Caco-2 (cell line): ENCODE data around the gene AOC2. TPM values are rescaled to one million over a fixed set of nuclear protein-coding genes. Genes with fewer than 3 reads are reported as not detected.

Experiments
- BruUV-seq: library from RNA; stranded (reverse); fragments of 400-500 nt; replicated peaks from 2 replicates; lab custom pipeline; 2021; lab: Mats Ljungman, UMichigan
- CTCF ChIA-PET: fragments of 300-600 bp; sonication (Branson Sonifier 250); formaldehyde crosslinking; loops from one replicate; lab custom pipeline; 2022; ENCODE audit warnings: antibody characterized with exemption; lab: Charles Lee
- POLR2A ChIA-PET: fragments of 300-600 bp; sonication (Branson Sonifier 250); formaldehyde crosslinking; loops from one replicate; lab custom pipeline; 2022; ENCODE audit warnings: antibody characterized with exemption; lab: Charles Lee
- DNase-seq, 2 experiments: peaks; one replicate each; pipeline versions ENCODE4 v3.0.0 to v3.0.0-alpha.2; 2020 to 2022
- H3K27me3 ChIP-seq: replicated peaks from 2 replicates; pipeline ENCODE4 v1.6.0; 2011; ENCODE audit warnings: low read length; ENCODE audit not compliant: control insufficient read depth, insufficient read depth
- H3K36me3 ChIP-seq: 2 replicates; pipeline ENCODE4 v1.5.1; 2011; ENCODE audit warnings: low read length; ENCODE audit not compliant: control insufficient read depth, insufficient read depth
- H3K4me1 ChIP-seq: fragments of 250-450 bp; sonication (Bioruptor Pico); 2 replicates; pipeline ENCODE4 v1.5.1; 2020; ENCODE audit warnings: mild to moderate bottlenecking
- H3K4me3 ChIP-seq: 2 replicates; pipeline ENCODE4 v1.5.1; 2011; ENCODE audit warnings: low read depth, mild to moderate bottlenecking, control low read depth, low read length
- H3K9me3 ChIP-seq: fragments of 250-450 bp; sonication (Bioruptor Pico); 2 replicates; pipeline ENCODE4 v1.5.1; 2020; ENCODE audit warnings: mild to moderate bottlenecking, moderate library complexity
- H3K27ac Mint-ChIP-seq: one replicate; pipeline ENCODE4 v1.8.0; 2022; ENCODE audit warnings: mixed read lengths; ENCODE audit not compliant: unreplicated experiment
- H3K27me3 Mint-ChIP-seq: one replicate; pipeline ENCODE4 v1.8.0; 2022; ENCODE audit warnings: mixed read lengths; ENCODE audit not compliant: insufficient read depth, unreplicated experiment
- H3K36me3 Mint-ChIP-seq: one replicate; pipeline ENCODE4 v1.8.0; 2022; ENCODE audit warnings: mild to moderate bottlenecking, mixed read lengths; ENCODE audit not compliant: insufficient read depth, unreplicated experiment
- H3K4me1 Mint-ChIP-seq: one replicate; pipeline ENCODE4 v1.8.0; 2022; ENCODE audit warnings: low read depth, mixed read lengths; ENCODE audit not compliant: unreplicated experiment
- H3K4me3 Mint-ChIP-seq: one replicate; pipeline ENCODE4 v1.8.0; 2022; ENCODE audit warnings: mild to moderate bottlenecking, moderate library complexity, mixed read lengths; ENCODE audit not compliant: unreplicated experiment
- H3K9me3 Mint-ChIP-seq: one replicate; pipeline ENCODE4 v1.8.0; 2022; ENCODE audit warnings: mixed read lengths; ENCODE audit not compliant: unreplicated experiment
- intact Hi-C: fragments of 100-400 bp; cut with micrococcal nuclease; formaldehyde crosslinking; loops from one replicate; pipeline ENCODE4 v1.10.0; 2022; ENCODE audit not compliant: unreplicated experiment
- total RNA-seq: library from RNA; stranded (reverse); gene quantifications from 2 replicates; pipeline ENCODE4 v1.2.3, GENCODE V29; 2022
- TF ChIP-seq, protein P1 (sequence below), 2 experiments: fragments of 200-600 bp in 1 of 2; IDR thresholded peaks; 1 replicate in 1 of 2; 2 replicates in 1 of 2; pipeline versions ENCODE4 v1.5.1 to v1.8.0; 2011 to 2022; ENCODE audit warnings: antibody characterized with exemption in 1 of 2, control low read depth in 1 of 2, inconsistent platforms in 1 of 2, low read depth in 1 of 2, low read length in 1 of 2, mild to moderate bottlenecking in 1 of 2, moderate library complexity in 1 of 2; ENCODE audit not compliant: insufficient read depth in 1 of 2, severe bottlenecking in 1 of 2, unreplicated experiment in 1 of 2

AOC2 gene
- total RNA-seq, 1 experiment from 2014 or later: 4.2 TPM

DNA sequence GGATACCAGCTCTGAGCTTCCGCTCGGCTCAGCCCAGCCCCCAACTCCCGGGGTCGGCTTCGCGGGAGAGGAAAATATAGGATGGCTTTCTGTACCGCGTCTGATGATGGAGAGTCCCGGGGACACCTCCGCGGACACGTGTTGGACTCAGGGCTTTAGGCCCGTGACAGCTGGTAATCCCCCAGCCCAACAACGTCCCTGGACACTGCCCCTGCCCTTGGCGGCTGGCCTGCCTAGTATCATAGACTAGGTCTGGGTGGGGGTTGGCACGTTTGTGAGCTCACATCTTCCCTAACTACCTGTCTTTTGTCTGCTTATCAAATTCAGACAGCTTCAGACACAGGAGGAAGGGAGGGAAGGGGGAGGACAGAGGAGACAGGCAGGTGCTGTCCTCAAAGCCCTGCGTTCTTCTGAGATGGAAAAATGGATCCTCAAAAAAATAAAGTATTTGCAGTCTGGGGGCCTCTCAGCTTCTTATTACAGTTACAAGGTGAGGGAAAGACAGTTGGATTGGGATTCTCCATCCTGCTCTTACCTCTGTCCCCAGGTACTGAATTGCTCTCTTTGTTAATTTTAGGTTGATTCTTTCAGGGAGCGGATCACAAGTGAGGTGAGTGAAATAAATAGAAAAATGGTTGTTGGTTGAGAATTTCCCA, 10.5 kb upstream of the AOC2 start:
- DNase-seq: no peak
- intact Hi-C loops: no loop called here
- Mint-ChIP-seq H3K4me3 (peak overlapping the region; percentile 91), H3K27me3 (no peaks in the 10 kb centered on the region), H3K4me1 (no peaks in the 10 kb centered on the region), H3K9me3 (no peaks in the 10 kb centered on the region), H3K27ac (peak overlapping the region; percentile 95), H3K36me3 (peaks cover 58% of the 10 kb centered on the region)
- ChIA-PET POLR2A (interaction anchor here (0.6 to 1.8 kb wide), 6 partner anchors 9 to 164 kb away, joined by 3 to 19 read pairs (median 5); partner anchors contain the start of genes BECN1, RPL27 and VPS25), CTCF (interaction anchor here (0.6 to 1.4 kb wide), 6 partner anchors 9 to 485 kb away, joined by 3 to 11 read pairs (median 4); partner anchors contain the start of gene BECN1)
- 0 out of 2 replicates have a peak, but pooled peaks cover 14% of the 10 kb centered on the region for H3K4me1 ChIP-seq
- H3K9me3 ChIP-seq: no peaks in the 10 kb centered on the region
- no peaks in the 10 kb centered on the region for H3K27me3 ChIP-seq
- BruUV-seq: TSS peak; percentile 53
- TF ChIP-seq, protein P1, sequence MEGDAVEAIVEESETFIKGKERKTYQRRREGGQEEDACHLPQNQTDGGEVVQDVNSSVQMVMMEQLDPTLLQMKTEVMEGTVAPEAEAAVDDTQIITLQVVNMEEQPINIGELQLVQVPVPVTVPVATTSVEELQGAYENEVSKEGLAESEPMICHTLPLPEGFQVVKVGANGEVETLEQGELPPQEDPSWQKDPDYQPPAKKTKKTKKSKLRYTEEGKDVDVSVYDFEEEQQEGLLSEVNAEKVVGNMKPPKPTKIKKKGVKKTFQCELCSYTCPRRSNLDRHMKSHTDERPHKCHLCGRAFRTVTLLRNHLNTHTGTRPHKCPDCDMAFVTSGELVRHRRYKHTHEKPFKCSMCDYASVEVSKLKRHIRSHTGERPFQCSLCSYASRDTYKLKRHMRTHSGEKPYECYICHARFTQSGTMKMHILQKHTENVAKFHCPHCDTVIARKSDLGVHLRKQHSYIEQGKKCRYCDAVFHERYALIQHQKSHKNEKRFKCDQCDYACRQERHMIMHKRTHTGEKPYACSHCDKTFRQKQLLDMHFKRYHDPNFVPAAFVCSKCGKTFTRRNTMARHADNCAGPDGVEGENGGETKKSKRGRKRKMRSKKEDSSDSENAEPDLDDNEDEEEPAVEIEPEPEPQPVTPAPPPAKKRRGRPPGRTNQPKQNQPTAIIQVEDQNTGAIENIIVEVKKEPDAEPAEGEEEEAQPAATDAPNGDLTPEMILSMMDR (IDR thresholded peaks at IDR 0.05; ENCODE audit: insufficient read depth in 1 of 2, low read depth in 1 of 2, low read length in 1 of 2, severe bottlenecking in 1 of 2, unreplicated experiment in 1 of 2): no peak
- peaks cover 6% of the 10 kb centered on the region for H3K36me3 ChIP-seq
- H3K4me3 ChIP-seq: peak overlapping the region; percentile 97

DNA sequence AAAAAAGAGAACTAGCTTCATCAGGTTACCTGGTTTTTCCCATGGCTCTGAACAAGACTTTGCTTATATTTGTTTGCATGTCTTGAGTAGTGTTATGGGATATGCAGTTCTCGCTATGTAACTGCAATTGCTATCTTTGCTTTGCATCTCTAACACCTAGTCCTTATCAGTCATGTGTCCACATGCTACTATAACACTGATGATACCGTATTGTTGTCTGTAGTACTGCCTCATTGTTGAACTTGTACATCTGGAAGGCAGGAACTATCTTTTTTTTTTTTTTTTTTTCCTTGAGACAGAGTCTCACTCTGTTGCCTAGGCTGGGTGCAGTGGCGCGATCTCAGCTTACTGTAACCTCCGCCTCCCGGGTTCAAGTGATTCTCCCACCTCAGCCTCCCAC, 8.6 kb upstream of the AOC2 start:
- Histone ChIP-seq H3K4me1 (0 out of 2 replicates have a peak, but pooled peaks cover 14% of the 10 kb centered on the region), H3K9me3 (no peaks in the 10 kb centered on the region), H3K36me3 (peaks cover 6% of the 10 kb centered on the region), H3K27me3 (no peaks in the 10 kb centered on the region), H3K4me3 (no peak overlapping the region)
- intact Hi-C loops: no loop called here
- H3K27me3 Mint-ChIP-seq: no peaks in the 10 kb centered on the region
- no peaks in the 10 kb centered on the region for H3K4me1 Mint-ChIP-seq
- POLR2A ChIA-PET: interaction anchor here (0.6 to 1.0 kb wide), 3 partner anchors 12 to 75 kb away, joined by 3 to 7 read pairs (median 3); partner anchors contain the start of gene BECN1
- TF ChIP-seq, protein P1 (IDR thresholded peaks at IDR 0.05; ENCODE audit: insufficient read depth in 1 of 2, low read depth in 1 of 2, low read length in 1 of 2, severe bottlenecking in 1 of 2, unreplicated experiment in 1 of 2): no peak
- no peak overlapping the region for H3K27ac Mint-ChIP-seq
- no peak overlapping the region for H3K4me3 Mint-ChIP-seq
- BruUV-seq: no TSS peak
- DNase-seq: no peak
- CTCF ChIA-PET: interaction anchor here (0.7 to 1.1 kb wide), 2 partner anchors 12 to 195 kb away, joined by 4 read pairs; partner anchors contain the start of gene BECN1
- H3K36me3 Mint-ChIP-seq: peaks cover 76% of the 10 kb centered on the region
- H3K9me3 Mint-ChIP-seq: no peaks in the 10 kb centered on the region

DNA sequence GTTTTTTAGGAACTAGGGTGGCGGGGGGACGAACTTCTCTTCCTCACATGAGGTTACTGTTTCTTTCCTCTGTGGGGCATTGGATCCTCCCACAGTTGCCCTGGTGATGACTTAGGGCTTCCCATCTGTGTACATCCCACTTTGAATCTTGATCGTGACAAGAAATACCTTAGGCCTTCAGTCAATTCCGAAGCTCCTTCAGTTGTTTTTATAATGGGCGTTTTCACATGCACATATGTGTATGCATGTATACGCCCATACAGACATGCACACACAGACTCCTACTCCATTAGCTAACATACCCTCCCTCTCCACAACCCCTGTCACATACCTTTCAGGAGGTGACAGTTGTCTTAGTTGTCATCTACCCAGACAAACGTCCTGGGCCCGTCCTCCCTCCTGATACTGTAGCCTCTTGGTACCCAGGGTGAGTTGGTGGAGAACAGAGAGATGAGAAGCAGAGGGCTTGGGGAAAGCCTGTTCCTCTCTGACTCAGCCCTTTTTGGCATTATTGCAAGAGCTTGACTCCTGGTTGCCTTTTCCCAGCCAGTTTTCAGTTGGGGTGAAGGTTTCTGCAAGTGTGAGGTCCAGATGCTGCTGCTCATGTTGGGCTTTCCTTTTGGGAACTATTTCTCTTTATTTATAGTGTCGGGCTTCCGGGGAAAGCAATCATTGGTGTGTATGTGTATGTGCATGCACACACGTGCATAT, 2.2 kb upstream of the AOC2 start:
- intact Hi-C loops: no loop called here
- no peaks in the 10 kb centered on the region for H3K27me3 Mint-ChIP-seq
- DNase-seq: no peak
- H3K4me3 Mint-ChIP-seq: no peak overlapping the region
- TSS peak; percentile 18 for BruUV-seq
- TF ChIP-seq, protein P1 (IDR thresholded peaks at IDR 0.05; ENCODE audit: insufficient read depth in 1 of 2, low read depth in 1 of 2, low read length in 1 of 2, severe bottlenecking in 1 of 2, unreplicated experiment in 1 of 2): no peak
- ChIA-PET POLR2A (interaction anchor here (1.0 to 1.9 kb wide), 2 partner anchors 8 to 87 kb away, joined by 5 read pairs; no protein-coding TSS in a partner anchor), CTCF (interaction anchor here (1.0 to 1.3 kb wide), 3 partner anchors 13 to 156 kb away, joined by 3 to 10 read pairs (median 4); partner anchors contain the start of gene RPL27)
- Histone ChIP-seq H3K4me3 (no peak overlapping the region), H3K36me3 (peaks cover 10% of the 10 kb centered on the region), H3K9me3 (no peaks in the 10 kb centered on the region), H3K4me1 (no peaks in the 10 kb centered on the region), H3K27me3 (no peaks in the 10 kb centered on the region)
- H3K36me3 Mint-ChIP-seq: peaks cover 88% of the 10 kb centered on the region
- no peaks in the 10 kb centered on the region for H3K4me1 Mint-ChIP-seq
- no peaks in the 10 kb centered on the region for H3K9me3 Mint-ChIP-seq
- H3K27ac Mint-ChIP-seq: no peak overlapping the region
